NCI-H510A (cell line): ENCODE measurements around the gene PPME1.

Source experiments
- DNase-seq: peaks from one replicate; lab custom pipeline; 2025; lab: John Stamatoyannopoulos, UW

Gene PPME1

GRCh38 chr11:74159642-74160041 is 11.4 kb upstream of the PPME1 start:
- DNase-seq, result no peak

- no peak for DNase-seq
Observed at GRCh38 chr11:74162681-74163467, 8.2 kb upstream of the PPME1 start.

GRCh38 chr11:74168838-74169237 is 2.3 kb upstream of the PPME1 start:
- no peak for DNase-seq

DNA sequence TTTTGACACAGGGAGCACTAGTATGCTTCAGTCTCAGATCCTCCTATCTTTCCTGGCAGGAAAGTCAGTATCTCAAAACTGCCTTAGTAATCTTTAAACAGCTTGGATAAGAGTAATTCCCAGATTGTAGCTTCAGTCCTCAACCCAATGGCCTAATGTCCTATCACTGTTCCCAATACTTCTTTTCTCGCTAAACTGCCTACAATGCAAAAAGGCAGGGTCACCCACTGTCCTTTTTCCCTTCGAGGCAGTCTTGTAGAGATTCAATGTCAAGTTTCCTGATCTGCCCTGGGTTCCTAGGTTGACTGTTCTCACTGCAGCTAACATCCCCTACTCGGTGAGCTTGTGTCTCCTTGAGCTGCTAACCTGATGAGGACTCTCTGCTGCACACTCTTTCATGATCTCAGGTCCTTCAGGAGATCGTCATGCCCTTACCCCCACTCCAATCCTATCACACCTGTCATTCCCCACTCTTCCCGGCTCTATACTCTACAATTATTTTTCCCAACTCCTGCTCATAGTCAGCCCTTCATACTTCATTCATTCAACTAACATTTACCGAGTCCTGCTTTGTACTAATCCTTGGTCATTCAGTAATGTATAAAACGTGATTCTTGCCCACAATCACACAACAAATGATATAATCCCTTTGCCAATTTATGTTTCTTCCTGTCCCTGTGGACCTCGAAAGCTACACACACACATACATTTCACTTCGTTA is 1.2 kb upstream of the PPME1 start:
- no peak for DNase-seq

GRCh38 chr11:74171630-74171968 is 510 bp downstream of the PPME1 start:
- no peak for DNase-seq

- DNase-seq, result no peak
Observed at GRCh38 chr11:74171997-74172396, 908 bp downstream of the PPME1 start.

DNA sequence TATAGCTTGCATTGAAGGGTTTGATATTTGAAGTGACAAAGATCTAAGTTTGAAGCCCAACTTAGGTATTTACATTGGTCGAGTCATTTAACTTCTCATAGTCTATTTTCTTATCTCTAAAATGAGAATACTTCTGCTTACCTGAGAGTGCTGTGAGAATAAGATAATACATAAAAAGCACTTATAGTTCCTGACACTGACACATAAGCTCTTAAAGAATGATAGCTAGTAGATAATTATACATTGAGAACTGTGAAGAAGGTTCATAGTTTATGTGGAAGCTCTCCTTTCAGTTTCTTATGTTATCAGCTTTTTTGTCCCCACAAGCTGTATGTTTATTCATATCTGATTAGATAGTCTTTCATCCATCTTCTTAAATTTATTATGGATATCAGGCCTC is 4.8 kb downstream of the PPME1 start:
- no peak for DNase-seq

DNA sequence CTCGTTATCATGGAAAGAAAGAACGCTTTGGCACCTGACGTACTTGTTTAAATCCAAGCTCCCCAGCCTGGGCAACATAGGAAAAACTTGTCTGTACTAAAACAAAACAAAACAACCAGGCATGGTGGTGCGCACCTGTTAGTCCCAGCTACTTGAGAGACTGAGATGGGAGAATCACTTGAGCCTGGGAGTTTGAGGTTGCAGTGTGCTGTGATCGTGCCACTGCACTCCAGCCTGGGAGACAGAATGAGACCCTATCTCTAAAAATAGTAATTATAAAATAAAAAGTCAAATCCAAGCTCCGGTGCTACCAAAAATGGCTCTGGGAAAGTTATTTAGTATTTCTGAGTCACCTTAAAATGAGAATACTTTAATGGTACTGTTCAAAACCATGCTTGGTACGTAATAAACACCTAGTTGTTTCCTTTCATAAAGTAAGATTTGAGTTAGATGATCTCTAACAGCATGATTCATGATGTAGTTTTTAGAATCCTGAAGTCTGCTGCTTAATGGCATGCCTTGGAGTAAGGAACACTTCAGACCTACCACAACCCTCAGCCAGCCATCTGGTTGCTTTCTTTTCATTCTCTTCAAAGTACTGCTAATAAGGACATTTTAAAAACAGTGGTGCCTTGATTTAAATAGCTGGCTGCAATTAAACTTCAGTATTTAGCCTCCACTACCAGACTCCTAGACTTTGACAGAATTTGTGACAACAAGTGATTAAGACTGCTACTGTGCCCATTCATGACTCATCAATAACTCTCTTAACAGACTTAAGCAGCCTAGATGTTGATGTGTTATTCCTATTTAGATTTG is 8.4 kb downstream of the PPME1 start:
- no peak for DNase-seq

DNA sequence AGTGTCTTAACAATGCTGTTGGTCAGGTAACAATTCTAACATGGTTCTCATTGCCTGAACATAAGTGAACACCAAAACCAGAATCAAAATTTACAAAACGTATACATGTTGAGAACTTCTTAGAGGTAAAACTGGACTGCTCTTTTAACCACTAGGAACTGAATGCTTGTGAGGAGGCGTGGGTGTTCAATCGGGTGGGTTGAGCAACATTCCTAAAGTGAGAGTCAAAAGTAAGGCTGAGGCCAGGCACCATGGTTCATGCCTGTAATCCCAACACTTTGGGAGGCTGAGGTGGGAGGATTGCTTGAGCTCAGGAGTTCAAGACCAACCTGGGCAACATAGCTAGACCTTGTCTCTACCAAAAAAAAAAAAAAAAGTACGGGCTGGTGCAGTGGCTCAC is 11.5 kb downstream of the PPME1 start:
- no peak for DNase-seq

DNA sequence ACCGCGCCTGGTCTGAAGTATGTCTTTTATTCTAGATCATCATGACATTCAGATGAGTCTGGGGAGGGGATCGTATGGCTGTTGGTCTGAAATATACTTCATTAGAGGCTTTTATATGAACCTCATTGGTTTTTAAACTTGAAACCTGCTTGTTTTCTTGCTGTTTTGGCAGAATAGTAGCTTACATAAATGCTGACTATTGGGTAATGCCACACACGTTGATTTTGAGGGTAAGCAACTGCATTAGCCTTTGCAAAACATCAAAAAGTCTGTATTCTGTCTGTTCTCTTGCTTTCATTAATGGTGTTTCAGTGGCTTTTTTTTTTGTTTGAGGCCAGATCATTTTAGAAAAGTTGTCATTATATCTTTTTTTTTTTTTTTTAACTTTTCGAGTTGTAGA is 14.2 kb downstream of the PPME1 start:
- DNase-seq, result no peak

DNA sequence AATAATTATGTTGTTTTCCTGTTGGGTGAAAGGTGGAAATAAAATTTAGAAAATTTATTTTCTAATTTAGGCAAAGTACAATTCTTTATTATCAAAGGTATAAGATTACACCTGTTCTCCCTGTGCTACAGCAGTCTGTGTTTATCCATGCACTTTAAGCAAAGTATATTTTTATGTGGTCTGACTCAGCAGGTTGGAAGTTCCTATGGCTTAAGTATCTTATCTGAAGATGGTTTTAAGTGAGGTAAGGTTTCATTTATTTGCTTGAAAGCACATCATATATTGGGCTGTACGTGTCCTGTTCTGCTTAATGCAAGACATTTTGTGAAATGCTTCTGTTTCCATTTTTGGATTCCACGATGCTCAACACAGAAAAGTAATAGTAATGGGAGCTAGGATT is 14.6 kb downstream of the PPME1 start:
- no peak for DNase-seq

- no peak for DNase-seq
Observed at GRCh38 chr11:74195828-74196227, 24.7 kb downstream of the PPME1 start.

GRCh38 chr11:74196781-74197486 is 25.8 kb downstream of the PPME1 start:
- no peak for DNase-seq

- no peak for DNase-seq
Observed at GRCh38 chr11:74203966-74204365, 32.9 kb downstream of the PPME1 start.

GRCh38 chr11:74204701-74205100 is 33.6 kb downstream of the PPME1 start:
- no peak for DNase-seq

DNA sequence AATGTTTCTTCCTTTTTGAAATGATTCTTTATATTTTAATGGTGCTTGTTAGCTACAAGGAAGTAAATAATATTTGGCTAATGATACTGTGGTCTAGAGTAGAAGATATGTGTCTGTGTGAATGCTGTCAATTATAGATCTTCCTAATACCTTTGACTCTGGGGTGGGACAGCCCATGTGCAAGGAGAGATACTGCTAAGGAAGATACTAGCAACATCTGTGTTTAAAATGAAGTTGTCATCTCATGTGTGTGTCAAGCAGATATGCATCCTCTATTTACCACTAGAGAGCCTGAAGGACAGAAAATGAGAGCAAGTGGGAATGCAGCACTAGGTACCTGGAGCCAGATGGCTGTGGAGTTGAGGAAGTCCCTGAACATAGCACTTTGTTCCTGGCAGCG is 34.1 kb downstream of the PPME1 start:
- DNase-seq, result no peak

GRCh38 chr11:74206746-74207145 is 35.7 kb downstream of the PPME1 start:
- DNase-seq, result no peak

DNA sequence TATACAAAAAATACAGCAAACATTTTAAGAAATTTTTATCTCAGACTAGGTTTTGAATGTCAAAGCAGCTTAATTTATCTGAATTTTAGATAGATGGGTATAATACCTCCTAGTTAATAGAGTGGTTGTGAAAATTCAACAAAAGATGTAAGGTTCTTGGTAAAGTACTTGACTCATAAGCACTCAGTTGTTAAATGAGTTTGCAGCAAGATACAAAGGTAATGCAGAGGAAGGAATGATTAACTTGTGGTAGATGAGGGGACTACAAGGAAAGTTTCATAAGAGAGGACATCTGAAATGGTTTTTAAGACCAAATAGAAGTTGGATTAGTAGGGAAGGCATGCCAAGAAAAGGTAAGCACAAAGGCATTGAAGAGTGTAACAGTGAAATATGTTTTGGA is 37.4 kb downstream of the PPME1 start:
- DNase-seq, result no peak

- no peak for DNase-seq
Observed at GRCh38 chr11:74212533-74212932, 41.4 kb downstream of the PPME1 start.

DNA sequence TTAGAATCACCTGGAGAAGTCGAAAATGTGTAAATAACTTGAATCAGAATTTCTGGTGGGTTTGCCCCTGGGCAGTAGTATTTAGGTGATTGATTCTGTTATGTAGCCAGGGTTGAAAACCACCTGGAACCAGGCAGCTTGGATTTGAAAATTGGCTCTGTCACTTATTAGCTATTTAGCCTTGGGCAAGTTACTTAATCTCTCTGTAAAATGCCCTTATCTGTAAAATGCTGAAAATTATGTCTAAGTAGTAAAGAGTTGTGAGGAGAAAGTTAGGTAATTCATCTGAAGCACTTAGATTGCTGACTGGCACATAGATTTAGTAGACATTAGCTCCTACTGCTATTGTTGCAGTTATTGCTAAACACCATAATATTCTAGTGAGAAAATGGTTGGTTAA is 49.3 kb downstream of the PPME1 start:
- no peak for DNase-seq

DNA sequence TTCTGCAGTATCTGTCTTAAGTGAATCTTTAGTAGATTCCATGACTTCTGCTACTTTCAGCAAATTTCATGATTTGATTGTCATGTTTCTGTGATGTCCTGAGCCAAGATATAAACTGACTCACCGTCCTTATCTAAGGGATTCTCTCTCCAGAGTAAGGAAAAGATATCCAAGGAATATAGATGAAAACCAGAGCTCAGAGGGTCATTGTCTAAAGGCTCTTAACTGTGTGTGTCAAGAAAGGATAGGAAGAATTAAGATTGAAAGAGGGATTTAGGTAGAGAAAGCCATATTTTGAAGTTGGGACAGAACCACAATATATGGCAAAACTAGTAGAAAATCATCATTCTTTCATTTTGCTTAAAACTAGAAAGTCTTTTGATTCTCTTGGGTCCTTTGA is 50.7 kb downstream of the PPME1 start:
- DNase-seq, result no peak

GRCh38 chr11:74225565-74225964 is 54.5 kb downstream of the PPME1 start:
- DNase-seq, result no peak
